ENCODE measurements around the gene HNRNPAB.
"Not testable (repeated sequence)": the region's sequence is repeated elsewhere in the genome, so short reads cannot be mapped to it uniquely, and the experiment has no call there.

The HNRNPAB gene

DNA sequence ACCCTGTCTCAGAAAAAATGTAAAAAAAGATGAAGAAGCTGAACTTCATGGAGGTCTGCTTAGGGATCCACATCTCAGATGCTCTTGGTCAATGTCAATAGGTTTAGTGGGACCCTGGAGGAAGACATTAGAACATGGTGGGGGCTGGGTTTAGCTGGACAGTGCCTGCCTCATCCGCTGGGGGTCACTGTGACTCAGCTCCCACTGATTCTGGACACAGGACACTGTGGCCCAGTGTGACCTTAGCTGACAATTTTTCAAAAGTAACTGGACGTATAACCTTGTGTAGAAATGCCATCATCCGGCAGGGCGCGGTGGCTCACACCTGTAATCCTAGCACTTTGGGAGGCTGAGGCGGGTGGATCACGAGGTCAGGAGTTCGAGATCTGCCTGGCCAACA lies 7.3 kb upstream of the HNRNPAB start:
- ATAC-seq: no peak

DNA sequence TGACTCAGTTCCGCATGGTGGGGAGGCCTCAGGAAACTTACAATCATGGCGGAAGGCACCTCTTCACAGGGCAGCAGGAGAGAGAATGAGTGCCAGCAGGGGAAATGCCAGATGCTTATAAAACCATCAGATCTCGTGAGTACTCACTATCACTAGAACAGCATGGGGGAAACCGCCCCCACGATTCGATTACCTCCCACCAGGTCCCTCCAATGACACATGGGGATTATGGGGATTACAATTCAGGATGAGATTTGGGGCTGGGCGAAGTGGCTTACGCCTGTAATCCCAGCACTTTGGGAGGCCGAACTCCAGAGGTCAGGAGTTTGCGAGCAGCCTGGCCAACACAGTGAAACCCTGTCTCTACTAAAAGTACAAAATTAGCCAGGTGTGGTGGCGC lies 6.2 kb upstream of the HNRNPAB start:
- not testable (repeated sequence) for ATAC-seq

DNA sequence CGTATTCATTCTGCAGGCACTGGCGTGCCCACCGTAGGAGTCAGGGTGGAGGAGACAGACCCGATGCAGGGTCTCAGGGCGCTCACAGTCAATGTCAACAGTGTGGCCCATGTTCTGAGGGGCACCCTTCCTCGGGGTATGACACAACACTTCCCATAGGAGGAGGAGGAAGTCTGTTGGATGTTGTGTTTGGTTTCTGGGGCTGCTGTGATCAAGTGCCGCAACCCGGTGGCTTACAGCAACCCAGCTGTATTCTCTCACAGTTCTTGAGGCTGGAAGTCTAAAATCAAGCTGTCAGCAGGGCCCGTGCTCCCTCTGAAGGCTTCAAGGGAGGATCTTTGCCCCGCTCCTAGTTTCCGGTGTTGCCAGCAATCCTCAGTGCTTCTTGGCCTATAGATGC lies 5.6 kb upstream of the HNRNPAB start:
- ATAC-seq: no peak

DNA sequence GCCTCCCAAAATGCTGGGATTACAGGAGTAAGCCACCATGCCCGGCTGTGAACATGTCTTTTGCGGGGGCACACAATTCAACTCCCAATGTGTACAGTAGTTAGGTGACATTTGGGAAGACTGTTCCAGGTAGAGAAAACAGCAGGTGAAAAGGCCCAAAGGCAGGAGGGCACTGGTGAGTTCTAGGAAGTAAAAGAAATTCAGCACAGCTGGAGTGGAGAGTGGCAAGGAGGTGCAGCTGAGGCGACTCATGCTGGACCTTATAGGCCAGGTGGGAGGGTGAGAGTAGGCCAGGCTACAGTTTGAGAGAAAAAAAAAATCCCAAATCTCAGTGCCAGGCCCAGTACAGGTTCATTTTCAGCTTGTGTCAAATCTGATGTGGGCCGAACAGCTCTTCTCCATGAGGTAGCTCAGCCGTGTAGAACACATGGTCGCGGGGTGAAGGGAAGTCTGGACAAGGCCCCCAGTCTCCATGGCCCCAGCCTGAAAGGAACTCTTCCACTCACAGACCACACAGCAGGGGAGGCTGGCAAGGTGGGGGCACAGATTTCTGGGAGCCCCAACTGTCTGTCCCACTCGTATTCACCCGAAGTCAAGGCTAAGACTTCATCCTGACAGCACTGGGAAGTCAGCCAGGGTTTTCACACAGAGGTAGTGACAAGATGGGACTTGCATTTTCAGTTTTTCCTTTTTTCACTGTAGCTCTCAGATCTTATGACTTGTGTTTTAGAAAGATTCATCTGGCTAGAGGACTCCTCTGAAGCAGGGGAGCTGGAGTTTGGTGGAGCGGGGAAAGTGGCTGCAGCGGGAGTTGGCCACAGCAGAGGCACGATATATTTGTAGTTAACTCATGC lies 4.5 kb upstream of the HNRNPAB start:
- ATAC-seq: no peak

DNA sequence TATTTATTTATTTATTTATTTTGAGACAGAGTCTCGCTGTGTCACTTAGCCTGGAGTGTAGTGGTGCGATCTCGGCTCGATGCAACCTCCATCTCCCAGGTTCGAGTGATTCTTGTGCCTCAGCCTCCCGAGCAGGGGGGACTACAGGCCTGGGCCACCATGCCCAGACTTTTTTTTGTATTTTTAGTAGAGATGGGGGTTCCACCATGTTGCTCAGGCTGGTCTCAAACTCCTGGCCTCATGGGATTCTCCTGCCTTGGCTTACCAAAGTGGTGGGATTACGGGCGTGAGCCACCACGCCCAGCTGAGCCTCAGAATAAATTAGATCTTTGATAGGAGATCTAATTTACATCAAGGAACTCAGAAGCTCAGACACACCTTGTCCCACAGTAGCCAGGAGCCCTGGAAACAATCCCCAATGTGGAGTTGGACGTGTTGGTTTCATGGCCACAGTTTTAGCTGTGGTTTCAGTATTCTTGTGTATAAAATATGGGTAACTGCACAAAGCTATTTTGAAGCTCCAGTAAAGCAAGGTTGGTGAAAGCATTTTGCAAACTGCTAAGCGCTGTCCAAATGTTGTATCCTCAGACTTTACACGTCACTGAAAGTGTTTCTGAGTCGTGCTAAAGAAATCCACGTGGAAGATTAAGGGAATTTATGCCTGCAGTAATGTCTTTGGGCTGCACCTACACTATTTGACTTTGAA lies 3.0 kb upstream of the HNRNPAB start:
- no peak for ATAC-seq

DNA sequence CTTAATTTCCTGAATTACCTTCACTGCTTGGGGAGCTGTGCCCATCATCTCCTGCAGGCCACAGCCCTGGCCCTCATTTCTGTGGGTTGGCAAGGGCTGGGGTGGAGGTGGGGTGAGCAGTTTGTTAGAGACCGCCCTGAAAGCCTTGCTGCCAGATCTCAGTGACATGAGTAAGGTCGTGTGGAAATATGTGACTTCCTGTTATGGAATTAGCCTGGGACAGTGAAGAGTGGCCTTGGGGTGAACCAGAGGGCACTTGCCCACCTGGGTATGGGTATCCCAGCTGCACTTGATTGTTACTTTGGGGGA lies 2.5 kb upstream of the HNRNPAB start:
- no peak for ATAC-seq

DNA sequence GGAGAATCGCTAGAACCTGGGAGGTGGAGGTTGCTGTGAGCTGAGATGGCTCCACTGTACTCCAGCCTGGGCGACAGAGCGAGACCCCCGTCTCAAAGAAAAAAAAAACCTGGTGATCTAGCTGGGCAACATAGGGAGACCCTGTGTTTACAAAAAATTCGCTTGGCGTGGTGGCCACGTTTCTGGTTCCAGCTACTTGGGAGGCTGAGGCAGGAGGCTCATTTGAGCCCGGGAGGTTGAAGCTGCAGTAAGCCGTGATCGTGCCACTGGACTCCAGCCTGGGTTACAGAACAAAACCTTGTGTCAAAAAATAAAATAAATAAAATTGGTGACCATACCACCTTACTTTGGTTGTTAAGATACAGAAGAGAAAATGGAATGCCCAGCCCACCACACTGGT lies 1.8 kb upstream of the HNRNPAB start:
- no peak for ATAC-seq

DNA sequence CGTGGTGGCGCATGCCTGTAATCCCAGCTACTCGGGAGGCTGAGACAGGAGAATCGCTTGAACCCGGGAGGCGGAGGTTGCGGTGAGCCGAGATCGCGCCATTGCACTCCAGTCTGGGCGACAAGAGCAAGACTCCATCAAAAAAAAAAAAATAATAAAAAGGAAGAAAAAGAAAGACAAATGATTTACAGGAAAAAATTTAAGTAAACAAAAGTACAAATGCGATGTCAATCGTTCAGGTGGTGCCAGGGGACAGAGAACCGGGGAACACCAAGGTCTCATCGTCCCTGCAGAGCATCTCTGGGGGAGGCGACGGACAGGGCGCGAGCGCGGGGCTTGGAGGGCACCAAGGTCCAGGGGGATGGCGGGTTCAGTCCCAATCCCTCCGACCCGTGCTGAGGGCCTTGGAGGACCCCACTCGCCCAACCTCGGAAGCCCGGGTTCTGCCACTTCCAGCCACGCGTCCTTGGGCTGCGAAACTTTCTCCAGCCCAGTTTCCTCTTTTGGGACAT lies 607 bp upstream of the HNRNPAB start:
- ATAC-seq: peak in 1 of 2 donors; percentile 9

DNA sequence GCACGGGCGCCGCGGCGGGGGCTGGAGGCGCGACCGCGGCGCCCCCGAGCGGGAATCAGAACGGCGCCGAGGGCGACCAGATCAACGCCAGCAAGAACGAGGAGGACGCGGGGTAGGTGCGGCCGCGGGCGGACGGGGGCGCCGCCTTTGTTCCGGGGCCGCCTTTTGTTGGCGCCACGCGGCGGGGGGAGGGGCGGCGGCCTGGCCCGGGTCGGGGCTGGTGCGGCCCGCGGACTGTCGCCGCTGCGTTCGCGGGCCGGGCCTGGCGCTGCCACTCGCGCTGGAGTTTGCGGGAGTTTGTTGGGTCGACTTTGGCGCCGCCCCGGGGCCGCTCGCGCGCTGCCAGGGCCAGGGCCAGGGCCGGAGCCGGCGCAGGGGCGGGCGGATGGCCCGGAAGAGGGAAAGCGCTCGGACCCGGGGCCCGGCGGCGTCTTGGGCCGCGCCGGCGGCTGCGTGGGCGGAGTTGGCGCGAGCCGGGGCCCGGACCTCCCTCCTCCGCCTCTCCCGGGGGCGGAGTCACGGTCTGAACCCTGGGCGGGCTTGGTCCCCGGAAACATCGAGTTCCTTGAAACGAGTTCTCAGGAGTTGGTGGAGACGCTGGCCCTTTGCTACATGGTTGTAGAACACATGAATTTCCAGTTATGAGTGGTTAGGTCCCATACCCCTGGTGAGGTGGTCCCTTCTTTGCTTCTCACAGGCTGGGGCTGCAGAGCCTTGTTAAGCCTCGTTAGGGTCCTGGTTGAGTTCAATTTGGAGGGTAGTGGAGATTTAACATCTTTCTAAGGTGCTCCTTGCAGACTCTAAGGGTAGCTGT lies 809 bp downstream of the HNRNPAB start:
- ATAC-seq: peak; percentile 40 to 47

DNA sequence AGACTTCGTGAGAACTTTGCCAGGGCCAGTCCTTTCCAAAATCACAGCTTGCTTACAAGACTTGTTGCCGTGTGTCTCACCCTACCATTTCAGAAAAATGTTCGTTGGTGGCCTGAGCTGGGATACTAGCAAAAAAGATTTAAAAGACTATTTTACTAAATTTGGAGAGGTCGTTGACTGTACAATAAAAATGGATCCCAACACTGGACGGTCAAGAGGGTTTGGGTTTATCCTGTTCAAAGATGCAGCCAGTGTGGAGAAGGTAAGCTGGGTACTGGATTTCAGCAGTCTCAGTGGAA lies 1.4 kb downstream of the HNRNPAB start:
- no peak for ATAC-seq

DNA sequence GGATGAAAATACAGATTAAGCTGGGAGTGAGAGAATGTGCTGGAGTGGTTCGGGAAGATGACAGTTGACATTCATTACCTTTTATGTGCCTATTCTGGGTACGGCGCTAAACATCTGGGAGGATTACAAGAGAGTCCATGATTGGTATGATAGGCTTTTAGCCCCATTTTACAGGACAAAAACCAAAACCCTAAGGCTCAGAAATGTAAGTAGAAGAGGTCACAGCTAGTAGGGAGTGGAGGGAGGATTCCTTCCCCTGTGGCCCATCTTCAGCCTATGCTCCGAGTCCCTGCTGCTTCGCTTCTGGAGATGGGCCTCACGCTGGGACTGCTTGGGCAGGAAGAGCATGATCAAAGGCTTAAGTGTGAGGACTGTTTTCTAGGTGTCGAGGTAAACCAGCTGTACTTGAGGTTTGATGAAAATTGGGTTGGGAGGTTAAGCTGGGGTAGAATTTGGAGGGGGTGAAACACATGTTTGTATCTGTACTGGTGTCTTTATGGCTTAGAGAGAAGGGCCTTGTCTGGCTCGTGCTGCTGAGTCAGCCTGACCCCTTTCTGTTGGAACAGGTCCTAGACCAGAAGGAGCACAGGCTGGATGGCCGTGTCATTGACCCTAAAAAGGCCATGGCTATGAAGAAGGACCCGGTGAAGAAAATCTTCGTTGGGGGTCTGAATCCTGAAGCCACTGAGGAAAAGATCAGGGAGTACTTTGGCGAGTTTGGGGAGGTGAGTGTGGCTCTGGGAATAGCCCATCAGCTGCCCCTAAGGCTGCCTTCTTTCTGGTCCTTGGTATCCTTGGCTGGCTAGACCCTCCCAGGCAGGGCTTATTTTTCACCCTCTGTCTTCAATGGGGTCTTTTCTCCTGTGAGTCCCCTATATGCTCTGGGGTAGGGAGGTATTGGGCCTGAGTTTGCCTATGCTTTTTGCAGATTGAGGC lies 2.1 kb downstream of the HNRNPAB start:
- no peak for ATAC-seq

DNA sequence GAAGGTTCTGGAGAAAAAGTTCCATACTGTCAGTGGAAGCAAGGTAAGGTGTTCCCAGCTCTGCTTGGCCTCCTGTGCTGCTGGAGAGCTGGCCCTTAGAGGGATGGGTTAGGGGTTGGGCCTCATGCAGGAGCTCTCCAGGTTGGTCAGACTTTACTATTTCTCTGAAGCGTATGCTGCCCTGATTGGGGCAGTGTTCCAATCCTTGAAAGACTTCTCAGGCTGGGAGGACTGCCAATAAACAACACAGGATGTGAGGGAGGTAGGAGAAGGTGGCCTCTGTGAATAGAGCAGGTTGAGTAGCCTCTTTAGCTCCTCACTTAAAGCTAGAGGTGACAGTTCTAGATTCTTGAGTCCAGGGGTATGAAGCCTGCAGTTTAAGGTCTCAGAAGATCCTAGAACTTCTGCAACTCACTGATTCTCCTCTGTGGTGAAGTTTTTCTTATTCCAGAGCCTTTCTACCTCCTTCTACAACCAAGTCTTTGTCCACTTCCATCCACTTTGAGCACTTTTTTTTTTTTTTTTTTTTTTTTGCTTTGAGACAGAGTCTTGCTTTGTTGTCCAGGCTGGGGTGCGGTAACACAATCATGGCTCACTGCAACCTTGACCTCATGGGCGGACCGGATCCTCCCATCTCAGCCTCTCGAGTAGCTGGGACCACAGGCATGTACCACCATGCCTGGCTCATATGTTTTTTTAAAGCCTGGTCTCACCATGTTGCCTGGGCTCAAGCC lies 3.0 kb downstream of the HNRNPAB start:
- no peak for ATAC-seq

DNA sequence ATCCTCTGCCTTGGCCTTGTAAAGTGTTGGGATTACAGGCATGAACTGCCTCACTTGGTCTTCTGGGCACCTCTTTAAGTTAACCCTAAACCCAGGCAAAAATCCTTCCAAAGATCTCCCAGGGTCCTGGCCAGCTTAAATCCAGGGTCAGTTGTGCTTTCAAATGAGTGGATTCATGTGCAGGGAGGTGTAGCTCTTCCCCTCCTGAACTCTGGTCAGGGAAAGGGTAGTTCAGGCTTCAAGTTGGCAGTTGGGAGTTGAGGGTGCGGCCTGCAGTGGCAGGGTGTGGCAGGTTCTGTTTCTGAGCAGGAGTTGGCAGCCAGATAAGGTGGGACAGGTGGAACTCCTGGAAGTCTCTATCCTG lies 3.6 kb downstream of the HNRNPAB start:
- no peak for ATAC-seq

DNA sequence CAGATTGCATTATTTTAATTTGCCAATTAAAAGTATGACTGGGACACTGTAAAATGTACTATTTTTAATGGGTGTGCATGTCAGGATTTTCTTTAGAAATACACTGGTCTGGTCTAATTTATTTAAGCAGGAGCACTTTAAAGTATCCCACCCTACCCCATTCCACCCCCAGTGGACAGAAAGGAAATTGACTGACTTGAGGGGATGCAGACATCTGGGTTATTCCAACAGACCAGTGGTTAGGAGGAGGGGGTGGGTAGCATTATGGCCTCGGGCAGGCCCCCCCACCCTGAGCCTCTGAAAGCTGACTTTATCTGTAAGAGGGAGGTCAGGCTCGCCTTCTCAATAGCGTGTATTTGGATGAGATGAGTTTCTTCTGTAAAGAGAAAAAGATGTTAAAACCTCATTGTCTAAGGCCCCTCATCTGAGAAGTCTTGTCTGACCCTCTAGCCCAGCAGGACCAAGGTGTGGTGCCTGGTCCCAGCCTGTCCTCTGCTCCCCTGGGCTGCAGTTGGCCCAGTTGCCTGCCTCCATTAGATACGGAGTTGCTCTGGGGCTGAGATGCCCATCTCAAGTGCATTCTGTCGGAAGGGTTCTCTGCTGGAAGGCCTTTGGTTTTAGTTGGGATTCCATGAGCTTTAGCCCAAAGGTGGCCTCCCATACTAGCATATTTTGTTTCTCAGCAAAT lies 4.4 kb downstream of the HNRNPAB start:
- ATAC-seq: no peak

DNA sequence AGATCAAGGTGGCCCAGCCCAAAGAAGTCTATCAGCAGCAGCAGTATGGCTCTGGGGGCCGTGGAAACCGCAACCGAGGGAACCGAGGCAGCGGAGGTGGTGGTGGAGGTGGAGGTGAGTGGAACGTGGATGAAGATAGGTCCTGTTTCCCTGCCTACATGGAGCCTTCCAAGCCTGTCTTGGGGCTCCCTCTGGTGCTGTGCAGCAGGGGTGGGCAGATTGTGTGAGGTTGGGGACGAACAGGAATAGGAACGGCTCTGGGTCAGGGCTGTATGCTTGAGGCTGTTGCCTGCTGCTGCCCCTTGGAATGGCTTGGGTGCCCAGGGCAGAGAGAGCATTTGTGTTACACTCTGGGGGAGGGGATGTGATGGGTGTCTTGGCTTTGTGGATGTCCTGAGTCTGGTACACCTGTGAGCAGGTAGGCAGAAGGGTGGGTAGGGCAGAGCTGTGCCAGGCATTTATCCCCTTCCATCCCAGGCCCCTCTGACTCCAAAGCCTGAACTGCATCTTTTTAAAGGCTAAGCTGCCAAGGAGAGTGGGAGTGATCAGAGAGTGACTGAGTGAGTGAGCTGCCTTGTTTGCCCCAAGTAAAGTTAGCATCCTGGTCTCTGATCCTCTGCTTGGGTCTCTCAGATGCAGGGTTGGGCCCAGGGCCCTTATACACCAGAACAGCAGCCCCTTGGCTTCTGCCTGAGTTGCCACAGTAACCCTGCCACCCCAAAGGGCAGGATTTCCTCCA lies 5.2 kb downstream of the HNRNPAB start:
- ATAC-seq: no peak

DNA sequence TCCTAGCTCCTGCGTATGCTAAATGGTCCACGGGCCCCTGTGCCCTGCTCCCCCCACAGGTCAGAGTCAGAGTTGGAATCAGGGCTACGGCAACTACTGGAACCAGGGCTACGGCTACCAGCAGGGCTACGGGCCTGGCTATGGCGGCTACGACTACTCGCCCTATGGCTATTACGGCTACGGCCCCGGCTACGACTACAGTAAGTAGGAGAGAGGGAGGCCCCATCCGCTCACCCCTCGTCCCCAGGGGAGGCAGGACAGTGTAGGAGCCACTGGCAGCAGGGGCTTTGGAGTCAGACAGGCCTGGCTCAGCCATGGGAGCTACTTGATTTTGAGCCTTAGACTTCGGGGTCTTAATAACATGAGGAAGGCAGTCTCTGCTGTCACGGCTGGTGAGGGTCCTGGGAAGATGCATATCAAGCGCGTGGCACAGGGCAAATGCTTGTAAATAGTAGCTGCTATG lies 5.8 kb downstream of the HNRNPAB start:
- no peak for ATAC-seq

DNA sequence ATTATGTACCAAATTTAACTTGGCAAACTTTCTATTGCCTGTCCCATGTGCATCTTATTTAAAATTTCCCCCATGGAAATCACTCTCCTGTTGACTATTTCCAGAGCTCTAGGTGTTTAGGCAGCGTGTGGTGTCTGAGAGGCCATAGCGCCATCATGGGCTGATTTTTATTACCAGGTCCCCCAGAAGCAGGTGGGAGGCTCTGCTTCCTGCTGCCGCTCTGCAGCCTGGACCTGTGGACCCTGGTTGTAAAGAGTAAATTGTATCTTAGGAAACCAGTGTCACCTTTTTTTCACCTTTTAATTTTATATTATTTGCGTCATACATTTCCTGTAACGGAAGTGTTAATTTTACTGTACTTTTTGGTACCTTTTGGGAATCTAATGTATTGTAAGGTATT lies 6.4 kb downstream of the HNRNPAB start:
- no peak for ATAC-seq

DNA sequence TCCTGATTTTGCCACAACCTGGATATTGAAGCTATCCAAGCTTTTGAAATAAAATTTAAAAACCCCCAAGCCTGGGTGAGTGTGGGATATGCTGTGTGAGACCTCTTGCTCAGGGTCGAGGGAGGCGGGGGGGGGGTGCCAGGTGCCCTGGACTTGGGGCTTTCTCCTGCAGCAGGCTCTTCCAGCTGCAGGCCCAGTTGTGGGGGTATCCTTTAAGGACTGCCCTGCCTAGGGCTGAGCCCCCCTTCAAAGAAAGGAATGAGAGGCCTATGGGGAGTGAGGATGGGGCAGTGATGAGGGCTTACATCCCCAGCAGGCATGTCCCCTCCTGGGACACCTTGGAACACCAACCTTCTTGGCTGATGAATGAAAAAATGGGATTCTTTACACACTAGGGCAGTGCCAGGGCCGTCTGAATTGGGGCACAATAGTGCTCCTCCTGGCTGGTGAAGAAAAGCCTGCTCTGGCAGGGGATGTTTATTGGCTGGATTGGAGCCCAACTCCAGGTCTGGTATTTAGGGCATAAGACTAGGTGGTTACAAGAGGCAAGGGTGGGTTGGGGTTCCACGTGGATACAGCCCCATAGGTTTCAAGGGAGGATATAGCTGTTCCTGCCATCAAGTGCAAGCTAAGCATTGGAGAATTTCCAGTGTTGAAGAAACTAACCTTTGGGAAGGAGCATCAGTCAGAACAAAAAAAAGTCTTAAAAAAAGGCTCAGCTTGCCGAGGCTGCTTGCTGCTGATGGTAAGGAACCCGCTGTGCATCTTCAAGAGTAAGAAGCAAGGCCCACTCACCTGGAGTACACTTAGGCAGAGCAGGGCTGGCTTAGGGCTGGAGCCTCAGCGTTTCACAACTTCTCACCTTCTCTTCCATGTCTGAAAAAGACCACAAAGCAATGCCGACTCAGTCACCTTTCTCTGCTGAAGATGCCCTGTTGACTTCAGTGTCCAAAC lies 7.0 kb downstream of the HNRNPAB start:
- ATAC-seq: no peak

All from activated CD4-positive, CD25-positive, alpha-beta regulatory T cell treated with anti-CD3 and anti-CD28 coated beads, Interleukin-2, amount 50 U/mL, for 24 hours (primary cell).